ENCODE measurements around the gene ZRSR2.
"Not testable (repeated sequence)": the region's sequence is repeated elsewhere in the genome, so short reads cannot be mapped to it uniquely, and the experiment has no call there.

The ZRSR2 gene

DNA sequence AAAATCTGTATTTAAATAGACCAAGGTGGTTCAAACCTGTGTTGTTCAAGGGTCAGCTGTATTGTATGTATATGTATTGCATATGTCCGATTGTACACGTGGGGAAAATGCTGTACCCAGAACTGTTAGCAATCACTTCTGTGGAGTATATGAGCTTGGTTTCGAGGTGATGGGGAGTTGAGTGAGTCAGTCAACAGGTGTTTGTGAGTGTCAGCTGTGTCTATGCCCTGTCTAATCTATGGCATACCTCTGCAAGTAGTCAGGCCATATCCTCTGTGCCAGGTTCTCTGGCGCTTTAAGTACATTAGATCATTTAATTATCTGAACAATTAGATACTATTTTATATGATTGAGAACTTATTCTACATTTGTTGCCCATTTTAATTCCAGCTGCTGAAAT, 7.4 kb downstream of the ZRSR2 start:
- no peak for DNase-seq (ENCODE audit: low read depth, low spot score)

DNA sequence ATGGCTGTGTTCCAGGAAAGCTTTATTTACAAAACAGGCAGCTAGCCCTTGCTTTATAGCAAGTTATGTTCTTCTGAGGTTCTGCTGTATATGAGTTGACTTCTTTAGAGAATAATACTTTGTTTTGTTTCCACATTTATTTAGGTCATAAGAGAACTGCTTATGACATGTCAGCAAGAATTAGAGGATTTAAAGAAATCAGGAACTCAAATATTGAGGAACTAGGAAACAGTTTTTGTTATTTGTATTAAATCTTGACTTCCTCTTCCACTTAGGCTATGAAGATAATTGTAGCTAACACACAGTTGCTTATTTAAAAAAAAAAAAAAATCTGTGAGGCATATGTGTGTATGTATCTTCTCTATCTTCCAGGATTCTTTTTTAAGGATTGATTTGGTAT, 14.3 kb downstream of the ZRSR2 start:
- no peak for DNase-seq (ENCODE audit: low read depth, low spot score)

DNA sequence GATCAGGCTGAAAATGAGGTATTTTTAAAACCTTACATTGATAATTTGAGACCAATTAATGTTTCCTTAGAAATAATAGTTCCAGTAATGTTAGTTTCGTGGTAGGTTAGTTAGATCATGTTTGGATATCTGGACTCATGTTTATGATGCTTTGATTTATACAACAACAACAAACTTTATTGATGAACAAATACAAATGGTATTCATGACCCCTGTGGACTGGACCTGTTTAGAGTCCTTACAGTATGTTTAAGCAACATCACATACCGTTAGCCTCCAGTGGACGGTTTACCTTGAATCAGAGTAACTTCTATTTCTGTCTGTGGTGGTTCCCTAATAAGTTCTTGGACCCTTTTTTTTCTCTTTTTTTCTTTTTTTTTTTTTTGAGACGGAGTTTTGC, 18.0 kb downstream of the ZRSR2 start:
- DNase-seq (ENCODE audit: low read depth, low spot score) = no peak

DNA sequence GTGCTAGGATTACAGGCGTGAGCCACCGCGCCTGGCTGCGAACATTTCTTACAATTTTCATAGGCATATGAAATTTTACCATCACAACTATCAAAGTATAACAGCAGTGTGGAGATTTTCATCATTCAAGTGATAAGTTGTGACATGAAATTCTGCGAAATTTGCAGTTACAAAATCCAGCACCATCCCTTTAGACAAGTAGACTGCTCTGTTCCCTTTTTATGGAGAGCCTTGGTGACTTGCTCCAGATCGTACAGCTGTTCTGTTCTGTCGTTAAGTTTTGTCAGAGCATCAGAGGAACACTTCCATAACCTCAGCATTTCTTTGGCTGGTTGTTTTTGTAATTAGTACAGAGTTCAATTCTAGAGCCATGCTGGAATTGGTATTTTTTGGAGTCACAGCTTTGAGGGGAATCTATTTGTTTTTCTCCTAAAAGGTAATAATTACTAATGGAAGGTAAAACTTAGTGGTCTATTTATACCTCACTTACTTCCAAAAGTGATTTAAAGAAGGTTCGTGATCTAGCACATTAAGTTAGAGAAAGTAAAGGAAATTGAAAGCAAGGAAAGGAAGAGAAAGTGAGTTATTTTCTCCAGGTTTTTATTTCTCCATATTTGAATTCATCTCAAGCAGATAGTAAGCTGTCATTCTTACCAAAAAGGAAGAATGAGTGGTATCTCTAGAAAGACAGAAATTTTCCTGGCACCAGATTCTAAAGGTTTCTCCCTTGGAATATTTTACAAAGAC, 22.1 kb downstream of the ZRSR2 start:
- DNase-seq (ENCODE audit: low read depth, low spot score) = no peak

DNA sequence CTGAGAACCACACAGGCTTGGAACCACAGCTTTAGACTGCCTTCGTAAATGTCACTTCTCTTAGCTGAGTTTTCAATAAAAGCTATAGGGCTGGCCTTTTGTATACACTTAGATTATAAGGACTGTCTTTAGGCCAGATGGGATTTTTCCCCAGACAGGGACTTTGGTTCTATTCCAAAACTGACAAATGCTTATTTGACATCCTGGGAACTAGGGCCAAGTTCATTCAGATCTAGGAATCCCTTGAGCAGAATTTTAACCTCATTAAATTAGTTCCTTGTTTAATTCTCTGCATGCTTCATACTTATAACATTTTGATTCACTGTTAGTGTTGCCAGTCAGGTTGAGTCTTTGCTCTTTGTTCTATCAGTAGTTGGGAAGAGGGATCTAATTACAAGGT, 23.1 kb downstream of the ZRSR2 start:
- DNase-seq (ENCODE audit: low read depth, low spot score) = no peak

DNA sequence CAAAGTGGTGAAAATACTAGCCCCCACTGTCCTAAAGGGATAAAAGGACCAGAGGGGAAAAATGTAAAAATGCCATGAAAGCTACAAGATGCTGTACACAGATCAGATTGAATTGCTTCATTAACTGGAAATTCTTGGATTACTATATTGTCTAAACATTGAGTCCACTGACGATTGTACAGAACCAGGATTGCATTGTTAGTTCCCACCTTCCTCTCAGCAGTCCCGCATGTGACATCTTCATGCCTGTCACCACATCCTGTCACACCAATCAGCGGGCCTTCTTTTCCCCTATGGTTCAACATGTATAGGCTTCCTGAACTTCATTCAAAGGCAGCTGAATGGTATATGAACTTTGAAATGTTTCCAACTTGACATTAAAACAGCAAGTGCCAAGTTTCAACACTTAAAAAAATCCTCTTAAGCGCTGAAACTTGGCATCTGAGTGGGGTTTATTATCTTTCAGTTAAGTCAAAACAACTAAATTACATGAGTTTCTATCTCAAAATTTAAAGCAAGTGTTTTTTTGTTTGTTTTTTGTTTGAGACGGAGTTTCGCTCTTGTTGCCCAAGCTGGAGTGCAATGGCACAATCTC, 24.6 kb downstream of the ZRSR2 start:
- no peak for DNase-seq (ENCODE audit: low read depth, low spot score)

DNA sequence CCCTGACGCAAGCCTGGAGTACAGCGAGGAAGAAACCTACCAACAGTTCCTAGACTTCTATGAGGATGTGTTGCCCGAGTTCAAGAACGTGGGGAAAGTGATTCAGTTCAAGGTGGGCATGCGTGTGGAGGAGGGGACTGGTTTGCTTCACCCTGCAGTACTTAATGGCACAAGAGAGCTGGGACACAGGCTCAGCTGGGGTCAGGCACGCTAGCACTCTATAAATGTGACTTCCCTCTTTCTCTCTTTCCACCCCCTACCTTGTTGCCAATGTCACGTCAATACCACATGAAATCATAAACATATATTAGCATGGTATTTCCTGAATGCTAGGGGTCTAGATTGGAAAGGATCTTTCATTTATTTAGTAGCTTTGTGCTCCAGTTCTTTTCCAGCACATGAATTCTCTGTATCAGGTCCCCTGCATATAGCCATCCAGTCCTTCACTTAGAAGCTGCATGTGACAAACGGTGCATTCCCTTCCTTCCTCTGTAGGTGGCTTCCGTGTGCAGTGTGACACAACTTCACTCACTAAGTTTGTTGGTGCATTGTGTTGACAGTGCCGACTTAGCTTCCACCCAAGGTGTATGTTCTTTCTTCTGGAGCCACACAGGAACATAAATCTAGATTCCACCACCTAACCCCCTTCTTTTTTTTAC, 25.6 kb downstream of the ZRSR2 start:
- no peak for DNase-seq (ENCODE audit: low read depth, low spot score)

DNA sequence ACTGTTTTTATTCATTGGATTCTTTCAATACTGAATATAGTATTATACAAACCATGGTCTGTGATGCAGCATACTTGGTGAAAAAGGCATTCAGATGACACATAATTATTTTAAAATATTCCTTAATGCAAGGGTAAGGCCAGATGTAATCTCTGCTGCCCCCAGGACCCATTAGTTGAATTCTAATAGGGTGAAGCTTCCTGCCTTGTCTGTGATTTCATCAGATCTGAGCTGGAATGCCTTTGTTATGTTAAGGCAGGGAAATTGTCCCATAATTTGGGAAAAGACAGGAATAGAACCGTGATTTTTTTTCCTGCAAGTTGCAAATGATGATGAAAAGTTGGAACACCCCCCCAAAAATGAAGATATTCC, 26.1 kb downstream of the ZRSR2 start:
- DNase-seq (ENCODE audit: low read depth, low spot score) = no peak

DNA sequence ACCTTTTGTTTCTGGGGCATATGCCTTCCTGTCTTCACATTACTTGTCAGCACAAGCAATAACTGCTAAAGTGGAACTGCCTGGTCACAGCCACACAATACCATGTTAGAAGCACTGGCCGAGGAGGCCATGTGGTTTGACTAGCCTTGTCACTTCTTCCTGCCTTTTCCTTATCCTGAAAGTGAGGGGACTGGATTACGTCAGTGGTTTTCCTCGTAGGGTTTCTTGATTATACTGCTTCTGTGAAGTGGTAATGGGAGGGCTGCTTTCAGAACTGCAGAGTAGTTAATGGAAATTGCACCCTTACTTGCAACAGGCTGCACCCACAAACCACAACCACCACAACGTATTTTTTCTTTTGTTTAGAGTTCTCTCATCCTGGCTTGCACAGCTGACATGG, 26.6 kb downstream of the ZRSR2 start:
- no peak for DNase-seq (ENCODE audit: low read depth, low spot score)

DNA sequence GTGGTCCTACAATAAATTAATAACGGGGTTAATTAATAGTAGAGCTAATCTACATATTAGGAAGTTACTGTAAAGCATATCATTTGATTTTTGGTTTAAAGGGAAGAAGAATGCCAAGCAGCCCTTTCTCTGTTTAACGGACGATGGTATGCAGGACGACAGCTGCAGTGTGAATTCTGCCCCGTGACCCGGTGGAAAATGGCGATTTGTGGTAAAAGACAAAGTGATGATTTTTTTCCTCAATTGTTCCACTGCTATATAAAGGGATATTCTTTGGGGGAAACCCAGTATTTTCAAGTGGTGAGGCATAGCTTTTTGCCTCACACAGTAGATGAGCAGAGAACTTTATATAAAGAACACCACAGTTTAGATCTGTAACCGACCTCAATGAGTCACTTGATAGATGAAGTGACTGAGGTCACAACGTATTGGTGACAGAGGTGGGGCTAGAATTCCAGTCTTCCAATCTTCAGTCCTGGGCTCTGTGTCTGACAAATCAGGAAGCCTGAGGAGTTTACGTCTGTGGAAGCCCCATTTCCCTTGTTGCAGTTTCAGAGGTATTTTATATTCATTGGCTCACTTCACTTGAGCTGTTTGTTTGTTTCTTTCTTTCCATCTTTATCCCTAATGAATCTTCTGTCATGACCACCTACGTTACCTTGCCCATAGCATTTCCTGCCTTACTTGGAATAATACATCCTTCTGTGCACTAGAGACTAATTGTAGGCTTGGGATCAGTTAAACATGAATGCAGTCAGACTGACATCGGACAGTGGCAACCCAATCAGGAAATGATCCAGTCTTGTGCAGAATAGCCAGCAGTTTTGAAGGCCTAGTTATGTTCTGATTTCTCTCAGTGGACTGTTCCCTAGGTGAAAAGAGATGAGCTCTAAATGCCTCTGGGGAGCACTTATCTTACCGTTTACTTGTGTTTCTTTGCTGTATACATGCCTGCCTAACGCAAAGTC, 30.1 kb downstream of the ZRSR2 start:
- no peak for DNase-seq (ENCODE audit: low read depth, low spot score)

DNA sequence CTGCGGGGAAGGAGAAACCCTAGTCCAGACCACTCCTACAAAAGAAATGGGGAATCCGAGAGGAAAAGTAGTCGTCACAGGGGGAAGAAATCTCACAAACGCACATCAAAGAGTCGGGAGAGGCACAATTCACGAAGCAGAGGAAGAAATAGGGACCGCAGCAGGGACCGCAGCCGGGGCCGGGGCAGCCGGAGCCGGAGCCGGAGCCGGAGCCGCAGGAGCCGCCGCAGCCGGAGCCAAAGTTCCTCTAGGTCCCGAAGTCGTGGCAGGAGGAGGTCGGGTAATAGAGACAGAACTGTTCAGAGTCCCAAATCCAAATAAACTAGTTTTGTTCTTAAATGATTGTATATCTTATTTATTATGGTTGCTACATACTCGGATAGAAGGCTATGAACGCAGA, 32.6 kb downstream of the ZRSR2 start:
- DNase-seq (ENCODE audit: low read depth, low spot score) = no peak

DNA sequence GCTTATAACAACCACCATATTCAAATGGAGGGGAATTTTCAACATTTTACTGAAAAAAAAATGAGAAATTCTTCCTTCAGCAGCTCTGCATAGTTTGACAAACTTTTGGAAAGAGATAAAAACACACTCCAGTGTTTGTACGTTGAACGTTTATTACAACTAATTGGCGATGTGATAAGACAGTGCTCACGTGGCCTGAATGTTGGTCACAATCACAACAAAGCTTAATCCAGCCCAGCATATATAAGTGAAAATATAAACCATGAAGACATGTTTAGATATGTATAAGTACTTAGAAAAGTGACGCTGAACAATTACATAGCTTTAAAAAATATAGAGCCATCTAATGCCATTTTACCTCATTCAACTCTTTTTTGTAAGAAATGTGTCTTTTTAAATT, 35.7 kb downstream of the ZRSR2 start:
- no peak for DNase-seq (ENCODE audit: low read depth, low spot score)

DNA sequence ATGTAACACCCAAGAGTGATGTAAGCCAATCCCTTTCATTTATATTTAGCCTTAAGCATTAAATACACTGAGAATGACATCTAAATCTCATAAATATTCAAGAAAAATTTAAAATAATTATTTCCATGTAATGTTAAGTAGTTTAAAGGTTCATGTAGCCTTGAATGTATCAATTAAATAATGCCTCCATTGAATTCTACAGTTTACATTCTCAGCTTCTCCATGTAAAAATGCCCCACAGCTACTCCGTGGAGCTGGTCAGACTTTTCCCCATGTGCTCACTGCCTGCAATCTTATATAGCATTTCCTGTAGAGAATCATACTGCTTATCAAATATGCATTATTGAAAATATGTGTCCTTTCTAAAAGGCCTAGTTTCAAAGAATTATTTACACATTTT, 38.9 kb downstream of the ZRSR2 start:
- no peak for DNase-seq (ENCODE audit: low read depth, low spot score)

DNA sequence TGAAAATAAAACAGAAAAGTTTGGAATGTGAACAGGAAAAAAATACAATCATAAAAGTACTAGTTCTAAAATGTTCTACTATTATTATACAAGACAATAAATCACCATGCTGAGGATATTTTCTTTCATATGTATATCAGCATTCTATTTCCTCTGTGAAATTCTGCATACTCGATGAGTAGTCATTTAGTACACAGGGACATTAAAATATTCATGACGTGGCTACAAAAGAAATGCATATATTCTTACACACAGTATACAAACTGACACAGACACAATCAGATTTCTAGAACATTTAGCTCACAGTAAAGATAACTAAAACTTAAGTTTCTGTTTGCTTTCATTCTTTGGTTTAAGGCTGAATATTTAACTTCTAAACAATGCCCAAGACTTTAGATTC, 41.1 kb downstream of the ZRSR2 start:
- not testable (repeated sequence) for DNase-seq (ENCODE audit: low read depth, low spot score)

DNA sequence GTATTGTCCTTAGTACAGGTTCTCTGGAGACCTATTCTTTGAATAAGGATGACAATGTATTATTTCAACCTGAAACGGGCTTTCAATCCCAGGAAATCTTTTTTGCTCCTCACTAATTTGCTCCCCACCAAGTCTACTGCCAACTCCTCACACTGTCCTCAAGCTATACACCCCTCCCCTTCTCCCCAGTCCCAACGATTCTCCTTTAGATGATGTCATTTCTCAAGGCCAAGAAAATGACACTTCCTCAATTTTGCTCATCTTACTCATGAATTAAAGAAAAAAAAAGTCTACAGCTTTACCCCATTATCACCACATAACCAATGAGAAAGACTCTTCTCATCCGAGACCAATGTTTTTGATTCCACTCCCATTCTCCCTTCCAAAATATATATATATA, 43.8 kb downstream of the ZRSR2 start:
- no peak for DNase-seq (ENCODE audit: low read depth, low spot score)

DNA sequence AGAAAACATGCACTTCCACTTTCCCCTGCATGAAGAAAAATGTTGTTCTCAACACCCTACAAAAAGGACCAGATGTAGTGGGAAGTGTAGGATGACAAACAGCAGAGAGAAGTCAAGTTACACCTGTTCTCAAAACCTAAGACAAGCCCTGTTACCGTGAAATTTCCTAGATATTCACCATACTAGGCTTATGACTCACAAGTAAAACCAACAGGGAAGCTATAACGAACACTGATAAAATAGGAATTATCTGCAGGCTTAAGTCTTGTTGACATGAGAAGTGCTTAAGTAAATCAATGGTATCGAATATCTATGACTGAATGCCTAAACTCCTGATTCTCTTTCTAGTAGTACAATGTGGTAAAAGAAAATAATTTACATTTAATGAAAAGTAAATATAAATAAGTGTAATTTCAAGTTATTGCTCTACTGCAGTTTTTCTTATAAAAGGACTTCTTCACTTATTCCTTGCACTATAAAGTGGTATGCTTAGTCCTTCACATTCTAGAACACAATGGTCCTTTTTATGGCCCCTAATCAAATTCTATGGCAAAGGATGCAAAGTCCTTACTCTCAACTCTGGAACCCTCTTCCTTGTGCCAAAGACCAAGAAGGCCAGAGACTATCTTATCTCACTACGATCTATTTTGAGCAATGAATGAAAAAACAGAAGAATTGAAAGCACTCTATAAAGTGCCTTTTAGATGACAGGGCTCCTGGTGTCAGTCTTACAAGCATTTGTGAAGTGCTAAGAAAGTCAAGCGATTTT, 44.7 kb downstream of the ZRSR2 start:
- no peak for DNase-seq (ENCODE audit: low read depth, low spot score)

DNA sequence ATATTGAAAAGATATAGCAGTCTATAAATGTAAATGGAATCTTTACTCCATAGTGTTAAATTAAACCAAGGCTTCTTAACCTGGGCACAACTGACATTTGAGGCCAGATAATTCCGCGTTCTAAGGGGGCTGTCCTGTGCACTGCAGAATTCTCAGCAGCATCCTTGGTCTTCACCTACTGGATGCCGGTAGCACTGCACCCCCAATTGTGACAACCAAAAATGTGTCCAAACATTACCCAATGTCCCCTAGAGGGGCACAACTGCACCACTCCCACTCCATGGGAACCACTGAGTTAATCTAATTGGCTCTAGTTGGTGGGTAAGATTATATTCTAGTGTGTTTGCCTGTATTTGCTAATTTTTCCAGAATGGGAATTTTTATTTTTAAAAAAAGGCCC, 47.7 kb downstream of the ZRSR2 start:
- DNase-seq (ENCODE audit: low read depth, low spot score) = no peak

DNA sequence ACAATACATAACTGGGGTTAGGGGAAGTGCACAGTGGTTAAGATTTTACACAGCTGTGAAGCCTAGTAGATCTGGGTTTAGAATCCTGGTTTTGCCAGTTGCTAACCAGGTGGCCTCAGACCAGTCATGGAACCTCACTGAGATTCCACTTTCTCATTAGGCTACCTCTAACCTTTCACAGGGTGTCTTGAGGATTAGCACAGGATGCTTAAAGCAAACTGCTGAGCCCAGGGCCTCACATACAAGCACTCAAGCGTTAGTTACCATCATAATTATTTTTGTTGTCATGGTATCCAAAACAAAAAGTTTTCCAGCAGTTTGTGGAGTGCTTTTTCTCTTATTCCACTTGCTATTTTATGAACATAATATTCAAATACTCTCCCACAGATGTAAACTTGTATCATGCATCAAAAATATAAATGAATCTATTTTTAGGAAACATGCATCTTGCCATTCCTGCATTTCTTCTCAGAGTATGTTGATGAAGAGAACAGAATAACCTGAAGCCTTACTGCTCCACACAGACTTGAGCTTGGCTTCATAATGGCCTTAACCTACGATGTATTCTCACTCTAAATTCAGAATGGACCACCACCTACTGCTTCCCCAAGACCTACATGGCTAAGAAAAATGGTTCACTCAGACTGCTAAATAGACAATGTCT, 51.7 kb downstream of the ZRSR2 start:
- no peak for DNase-seq (ENCODE audit: low read depth, low spot score)

DNA sequence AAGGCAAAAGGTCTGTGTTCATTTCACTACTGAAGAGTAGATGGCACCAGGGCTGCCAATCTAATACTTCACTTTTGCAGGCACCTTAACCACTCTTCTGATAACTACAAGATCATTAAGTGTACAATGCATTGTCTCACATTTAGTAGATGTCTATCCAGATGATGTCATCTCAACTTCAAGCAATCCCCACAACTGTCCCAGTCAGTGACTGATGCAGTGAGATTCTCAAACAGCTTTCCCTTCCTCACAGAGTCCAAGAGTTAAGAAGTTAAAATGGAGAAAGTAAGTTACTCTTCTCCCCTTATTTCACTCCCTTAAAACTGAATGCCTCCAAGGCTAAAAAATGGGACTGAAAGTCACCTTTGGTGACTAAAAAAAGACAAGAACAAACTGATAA, 53.7 kb downstream of the ZRSR2 start:
- DNase-seq (ENCODE audit: low read depth, low spot score) = no peak

DNA sequence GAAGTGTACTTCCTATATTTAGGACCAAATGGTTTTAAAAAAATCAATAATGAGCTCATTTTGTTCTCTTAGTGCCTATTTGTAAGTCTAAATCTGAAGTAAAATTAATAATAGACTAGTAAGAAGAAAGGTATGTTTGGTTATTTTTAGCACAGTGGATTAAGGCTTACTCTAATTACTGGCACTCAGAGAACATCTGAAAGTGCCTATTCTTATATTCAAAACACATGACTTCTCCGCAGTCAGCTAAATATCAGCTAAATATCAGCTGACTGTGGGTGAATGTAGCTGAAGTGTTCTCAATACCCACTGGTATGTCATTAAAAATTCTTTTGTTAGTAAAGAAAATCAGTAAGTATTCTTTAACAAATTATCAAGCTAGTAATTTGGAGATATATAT, 58.3 kb downstream of the ZRSR2 start:
- DNase-seq (ENCODE audit: low read depth, low spot score) = no peak

DNA sequence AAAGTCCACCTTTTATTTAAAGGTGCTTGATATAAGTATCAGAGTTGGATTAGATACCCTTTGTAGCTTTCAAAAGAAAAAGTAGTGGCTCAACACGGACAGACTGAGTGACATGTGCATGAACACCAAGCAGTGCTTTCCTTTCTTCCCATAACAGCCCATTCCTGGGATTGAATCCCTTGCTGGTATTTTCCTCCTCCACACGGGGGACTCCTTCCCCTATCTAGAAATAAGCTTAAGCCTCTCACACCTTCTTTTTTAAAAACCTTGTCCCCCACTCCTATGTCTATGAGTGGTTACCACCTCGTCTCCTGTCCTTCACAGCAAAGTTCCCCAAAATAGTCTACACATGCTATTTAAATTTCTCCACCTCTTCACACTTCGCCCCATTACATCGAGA, 59.3 kb downstream of the ZRSR2 start:
- DNase-seq (ENCODE audit: low read depth, low spot score) = no peak

Data from activated naive CD8-positive, alpha-beta T cell treated with anti-CD3 and anti-CD28 coated beads, Interleukin-2, amount 50 U/mL, for 16 hours (primary cell).